GM12878 (cell line): Measurements from ENCODE around the gene LMLN. TPM values are rescaled to one million over a fixed set of nuclear protein-coding genes. Genes with fewer than 3 reads are reported as not detected.

ENCODE experiments used
- ATAC-seq: fragments of 200-7000 bp; cut with Tn5 transposase; 3 replicates; pipeline ENCODE4 v1.9.1; 2020; ENCODE audit warnings: mild to moderate bottlenecking, moderate library complexity
- BruUV-seq: library from RNA; stranded (reverse); fragments of 400-500 nt; replicated peaks from 2 replicates; lab custom pipeline; 2021; lab: Mats Ljungman, UMichigan
- CTCF ChIA-PET: fragments of 300-600 bp; sonication (Branson Sonifier 250); formaldehyde crosslinking; extraction: SDS; loops from one replicate; lab custom pipeline; 2021; ENCODE audit warnings: inconsistent platforms; lab: Yijun Ruan, JAX
- POLR2A ChIA-PET: fragments of 350-600 bp; formaldehyde crosslinking; extraction: SDS; loops from one replicate; lab custom pipeline; 2021; ENCODE audit warnings: inconsistent platforms; lab: Charles Lee
- RAD21 ChIA-PET: fragments of 300-600 bp; sonication (Branson Sonifier 250); formaldehyde crosslinking; loops from one replicate; lab custom pipeline; 2023; ENCODE audit warnings: antibody characterized with exemption; ENCODE audit not compliant: unreplicated experiment; lab: Charles Lee
- SMC1A ChIA-PET: fragments of 300-600 bp; sonication (Branson Sonifier 250); formaldehyde crosslinking; loops from one replicate; lab custom pipeline; 2023; ENCODE audit not compliant: unreplicated experiment, uncharacterized antibody; lab: Charles Lee
- DNase-seq: peaks from one replicate; pipeline ENCODE4 v3.0.0-alpha.2; 2011; ENCODE audit warnings: low read depth, low spot score
- FAIRE-seq: peaks from 3 replicates; lab custom pipeline; 2011; peaks lifted over from hg19 to GRCh38; lab: Jason Lieb, UNC
- H2AFZ ChIP-seq: 2 replicates; pipeline ENCODE4 v1.6.0; 2011; ENCODE audit warnings: low read depth, low read length, control low read depth; ENCODE audit not compliant: control insufficient read depth
- H3K27ac ChIP-seq: 2 replicates; pipeline ENCODE4 v1.5.1; 2011; ENCODE audit warnings: control low read depth; ENCODE audit not compliant: control insufficient read depth, insufficient read depth
- H3K27me3 ChIP-seq, 2 experiments: replicated peaks in 1 of 2; 2 replicates each; pipeline versions ENCODE4 v1.6.0 to v1.6.1; 2011; ENCODE audit warnings: low read length in 1 of 2; ENCODE audit not compliant: control insufficient read depth in 2 of 2, insufficient read depth in 2 of 2
- H3K36me3 ChIP-seq, 2 experiments: 2 replicates each; pipeline ENCODE4 v1.5.1; 2011; ENCODE audit warnings: low read length in 1 of 2; ENCODE audit not compliant: control insufficient read depth in 2 of 2, insufficient read depth in 2 of 2
- H3K4me1 ChIP-seq: 2 replicates; pipeline ENCODE4 v1.6.1; 2011; ENCODE audit warnings: mild to moderate bottlenecking, low read length, moderate library complexity, mixed read lengths; ENCODE audit not compliant: control insufficient read depth, insufficient read depth
- H3K4me2 ChIP-seq: 2 replicates; pipeline ENCODE4 v1.6.0; 2011; ENCODE audit warnings: control low read depth; ENCODE audit not compliant: control insufficient read depth, insufficient read depth
- H3K4me3 ChIP-seq: fragments of 200-600 bp; sonication (generic); 2 replicates; pipeline ENCODE4 v1.5.1; 2016
- H3K79me2 ChIP-seq: 2 replicates; pipeline ENCODE4 v1.6.0; 2011; ENCODE audit warnings: low read length; ENCODE audit not compliant: control insufficient read depth, insufficient read depth
- H3K9ac ChIP-seq: 2 replicates; pipeline ENCODE4 v1.8.0; 2011; ENCODE audit warnings: low read length, control low read depth, mixed read lengths; ENCODE audit not compliant: control insufficient read depth, insufficient read depth
- H3K9me3 ChIP-seq: replicated peaks from 3 replicates; pipeline ENCODE4 v1.5.1; 2011; ENCODE audit warnings: mild to moderate bottlenecking, low read length; ENCODE audit not compliant: control insufficient read depth, insufficient read depth
- H4K20me1 ChIP-seq: 2 replicates; pipeline ENCODE4 v1.6.0; 2011; ENCODE audit not compliant: control insufficient read depth, insufficient read depth
- BACH1 ChIP-seq: fragments of 450-650 bp; IDR thresholded peaks from 2 replicates; pipeline ENCODE4 v1.6.1; 2017; ENCODE audit warnings: mild to moderate bottlenecking, borderline replicate concordance
- BHLHE40 ChIP-seq, 2 experiments: fragments of 450-650 bp in 1 of 2; IDR thresholded peaks; 2 replicates each; pipeline ENCODE4 v1.6.1; 2011 to 2017; ENCODE audit warnings: low read depth in 2 of 2, borderline replicate concordance in 1 of 2, improper control_type of control experiment in 1 of 2, low read length in 1 of 2, mild to moderate bottlenecking in 1 of 2
- CBFB ChIP-seq: IDR thresholded peaks from 2 replicates; pipeline ENCODE4 v1.6.1; 2016; ENCODE audit warnings: antibody characterized with exemption, low read depth
- ETV6 ChIP-seq, 2 experiments: fragments of 450-650 bp in 1 of 2; IDR thresholded peaks in 1 of 2; conservative IDR thresholded peaks in 1 of 2; 2 replicates each; pipeline ENCODE4 v1.6.1; 2014; ENCODE audit warnings: antibody characterized with exemption in 1 of 2, borderline replicate concordance in 1 of 2, low read depth in 1 of 2, mild to moderate bottlenecking in 1 of 2, moderate library complexity in 1 of 2
- FOXM1 ChIP-seq: IDR thresholded peaks from 2 replicates; pipeline ENCODE4 v1.6.1; 2012; ENCODE audit warnings: low read depth, mild to moderate bottlenecking, inconsistent platforms, low read length, moderate library complexity
- NFYA ChIP-seq: IDR thresholded peaks from 2 replicates; pipeline ENCODE4 v1.6.1; 2011; ENCODE audit warnings: low read depth, mild to moderate bottlenecking, low read length, improper control_type of control experiment, borderline replicate concordance
- SIX5 ChIP-seq: IDR thresholded peaks from 2 replicates; pipeline ENCODE4 v1.6.1; 2011; ENCODE audit warnings: mild to moderate bottlenecking, low read depth, low read length, moderate library complexity; ENCODE audit not compliant: severe bottlenecking
- SMC3 ChIP-seq: IDR thresholded peaks from 2 replicates; pipeline ENCODE4 v1.6.1; 2011; ENCODE audit warnings: low read length, improper control_type of control experiment, borderline replicate concordance
- SREBF2 ChIP-seq: IDR thresholded peaks from 2 replicates; pipeline ENCODE4 v1.6.1; 2012; ENCODE audit warnings: mild to moderate bottlenecking, low read length
- YBX1 ChIP-seq: fragments of 450-650 bp; IDR thresholded peaks from 2 replicates; pipeline ENCODE4 v1.6.1; 2016; ENCODE audit warnings: antibody characterized with exemption
- YY1 ChIP-seq: IDR thresholded peaks from 2 replicates; pipeline ENCODE4 v1.6.1; 2011; ENCODE audit warnings: low read depth, mild to moderate bottlenecking, low read length
- WGBS: methylation state at CpG from one replicate; pipeline ENCODE4 v1.1.6; 2016; ENCODE audit warnings: low lambda C conversion rate; ENCODE audit not compliant: insufficient replicate concordance, insufficient coverage; ENCODE audit errors: missing lambda C conversion rate; 5-methylcytosine and 5-hydroxymethylcytosine counted together
- in situ Hi-C: fragments of 300-500 bp; cut with MboI; formaldehyde crosslinking; loops from 9 replicates; pipeline ENCODE4 v1.14.3; 2018; ENCODE audit warnings: mixed read lengths
- intact Hi-C: fragments of 100-400 bp; cut with micrococcal nuclease; formaldehyde crosslinking; loops from one replicate; pipeline ENCODE4 v1.14.2; 2022; ENCODE audit not compliant: unreplicated experiment
- polyA plus RNA-seq, 11 experiments: library from polyadenylated mRNA; depleted of rRNA in 4 of 11; unstranded in 6 of 11; stranded (reverse) in 5 of 11; fragments of >200 nt; fragmentation: Nextera tagmentation in 4 of 11; fragmentation: Illumina TruSeq in 1 of 11; extraction: Ambion mirVana in 4 of 11; extraction: Trizol in 1 of 11; gene quantifications; 1 replicate in 1 of 11; 2 replicates in 10 of 11; pipeline versions ENCODE4 v1.2.1 to v1.2.3, GENCODE V29; 2011 to 2016; ENCODE audit warnings: inconsistent platforms in 2 of 11, missing spikeins in 2 of 11, low read depth in 1 of 11
- total RNA-seq, 4 experiments: library from RNA; depleted of rRNA in 3 of 4; stranded (reverse); fragments of >200 nt in 3 of 4; fragmentation: Illumina TruSeq in 1 of 4; extraction: Trizol in 1 of 4; gene quantifications; 2 replicates each; pipeline versions ENCODE4 v1.2.1 to v1.2.3, GENCODE V29; 2013 to 2021

LMLN gene
- total and polyA plus RNA-seq, 10 of the 15 experiments (the other 5 are each of a cell fraction or from before 2014, with no cell fraction given) = 0.02 to 1.7 (median 0.81) TPM

GRCh38 chr3:198022604-198023003 is 62.6 kb downstream of the LMLN start:
- ATAC-seq (no peak), DNase-seq (no peak), FAIRE-seq (no peak)
- H3K79me2 ChIP-seq = no peaks in the 10 kb centered on the region
- no peak overlapping the region for H3K9ac ChIP-seq
- no peak overlapping the region for H3K27ac ChIP-seq
- ChIA-PET POLR2A (no interaction called here), SMC1A (interaction anchor here (1.3 kb wide), 1 partner anchor 14 kb away, joined by 3 read pairs; no protein-coding TSS in a partner anchor), RAD21 (no interaction called here), CTCF (interaction anchor here (1.3 kb wide), 1 partner anchor 117 kb away, joined by 4 read pairs; no protein-coding TSS in a partner anchor)
- H2AFZ ChIP-seq = no peak overlapping the region
- no peaks in the 10 kb centered on the region for H3K36me3 ChIP-seq
- WGBS = 52% methylated on average over 3 of the region's 3 CpGs
- TF ChIP-seq ETV6 (conservative IDR thresholded peaks at IDR 0.05 in 1 of 2, IDR thresholded peaks at IDR 0.05 in 1 of 2; ENCODE audit: borderline replicate concordance in 1 of 2, low read depth in 1 of 2) (no peak), SMC3 (no peak), YY1 (no peak), CBFB (no peak), SREBF2 (no peak), NFYA (no peak), YBX1 (no peak), BACH1 (no peak), BHLHE40 (IDR thresholded peaks at IDR 0.05; ENCODE audit: borderline replicate concordance in 1 of 2, low read depth in 2 of 2, low read length in 1 of 2) (no peak), SIX5 (no peak), FOXM1 (no peak)
- no peaks in the 10 kb centered on the region for H3K27me3 ChIP-seq
- no peaks in the 10 kb centered on the region for H3K4me1 ChIP-seq
- intact Hi-C loops (no loop called here), in situ Hi-C loops (no loop called here)
- no peaks in the 10 kb centered on the region for H3K9me3 ChIP-seq
- BruUV-seq = no TSS peak
- no peaks in the 10 kb centered on the region for H4K20me1 ChIP-seq
- no peak overlapping the region for H3K4me3 ChIP-seq
- no peak overlapping the region for H3K4me2 ChIP-seq
